HepG2 (cell line): ENCODE measurements around the gene RAB17. TPM values are rescaled to one million over a fixed set of nuclear protein-coding genes. Genes with fewer than 3 reads are reported as not detected.
A peak's percentile ranks its signal among the peaks of the same experiment; 100 is the strongest.

Experiments used
- BORCS8-MEF2B ChIP-seq: sonication (generic); formaldehyde crosslinking; IDR thresholded peaks from 2 replicates; pipeline ENCODE4 v1.8.0; 2022; ENCODE audit warnings: mild to moderate bottlenecking, missing genetic modification reagents
- FOXJ3 ChIP-seq: sonication (generic); formaldehyde crosslinking; IDR thresholded peaks from 2 replicates; pipeline ENCODE4 v1.4.0; 2020; ENCODE audit warnings: missing genetic modification reagents, mild to moderate bottlenecking, borderline replicate concordance
- IRF2 ChIP-seq: IDR thresholded peaks from 2 replicates; pipeline ENCODE4 v1.6.1; 2018; ENCODE audit warnings: missing genetic modification reagents, missing compliant biosample characterization
- MBD4 ChIP-seq: IDR thresholded peaks from 2 replicates; pipeline ENCODE4 v1.6.1; 2012; ENCODE audit warnings: low read length, inconsistent platforms, borderline replicate concordance
- MIER3 ChIP-seq: IDR thresholded peaks from 2 replicates; pipeline ENCODE4 v1.6.1; 2016; ENCODE audit warnings: missing compliant biosample characterization, borderline replicate concordance
- MXI1 ChIP-seq: IDR thresholded peaks from 3 replicates; pipeline ENCODE4 v1.6.1; 2012; ENCODE audit warnings: low read depth, low read length, inconsistent platforms, borderline replicate concordance
- NONO ChIP-seq, 2 experiments: fragments of 450-650 bp in 1 of 2; sonication (generic) in 1 of 2; formaldehyde crosslinking in 1 of 2; IDR thresholded peaks in 1 of 2; conservative IDR thresholded peaks in 1 of 2; 2 replicates each; pipeline versions ENCODE4 v1.6.1 to v1.8.0; 2017 to 2022; ENCODE audit warnings: mild to moderate bottlenecking in 1 of 2, missing genetic modification reagents in 1 of 2, moderate library complexity in 1 of 2
- PHF21A ChIP-seq: sonication (generic); formaldehyde crosslinking; IDR thresholded peaks from 2 replicates; pipeline ENCODE4 v1.5.0; 2020; ENCODE audit warnings: mild to moderate bottlenecking, missing genetic modification reagents
- RBFOX2 ChIP-seq: fragments of 200-400 bp; formaldehyde crosslinking; IDR thresholded peaks from 2 replicates; pipeline ENCODE4 v1.6.1; 2017; ENCODE audit warnings: low read depth, mild to moderate bottlenecking, low read length
- SMARCE1 ChIP-seq: fragments of 450-650 bp; IDR thresholded peaks from 2 replicates; pipeline ENCODE4 v1.6.1; 2017; ENCODE audit warnings: borderline replicate concordance
- TAF15 ChIP-seq: fragments of 200-400 bp; formaldehyde crosslinking; IDR thresholded peaks from one replicate; pipeline ENCODE4 v1.6.1; 2018; ENCODE audit warnings: mild to moderate bottlenecking, low read depth, low read length; ENCODE audit not compliant: poor library complexity, severe bottlenecking
- TBL1XR1 ChIP-seq: fragments of 150-350 bp; IDR thresholded peaks from 2 replicates; pipeline ENCODE4 v1.6.1; 2014; ENCODE audit warnings: borderline replicate concordance, low read length; ENCODE audit not compliant: partially characterized antibody
- TEAD3 ChIP-seq: optimal IDR thresholded peaks from 2 replicates; pipeline ENCODE3; 2016; ENCODE audit warnings: borderline replicate concordance
- UBTF ChIP-seq: sonication (generic); formaldehyde crosslinking; IDR thresholded peaks from 2 replicates; pipeline ENCODE4 v1.4.0; 2020; ENCODE audit warnings: mild to moderate bottlenecking, missing genetic modification reagents
- ZNF350 ChIP-seq: sonication (generic); formaldehyde crosslinking; IDR thresholded peaks from 2 replicates; pipeline ENCODE4 v1.4.0; 2020; ENCODE audit warnings: mild to moderate bottlenecking, low read depth, missing genetic modification reagents, borderline replicate concordance
- ZNF646 ChIP-seq: sonication (generic); formaldehyde crosslinking; IDR thresholded peaks from 2 replicates; pipeline ENCODE4 v1.9.0; 2021; ENCODE audit warnings: mild to moderate bottlenecking, missing genetic modification reagents
- ZNF781 ChIP-seq: sonication (generic); formaldehyde crosslinking; IDR thresholded peaks from 2 replicates; pipeline ENCODE4 v1.5.1; 2020; ENCODE audit warnings: borderline replicate concordance, mild to moderate bottlenecking, missing genetic modification reagents; ENCODE audit errors: not compliant biosample characterization
- ZUFSP ChIP-seq: sonication (generic); formaldehyde crosslinking; IDR thresholded peaks from 2 replicates; pipeline ENCODE4 v1.9.0; 2021; ENCODE audit warnings: missing genetic modification reagents, mild to moderate bottlenecking, borderline replicate concordance
- polyA plus RNA-seq, 8 experiments: library from polyadenylated mRNA; depleted of rRNA in 3 of 8; stranded (reverse) in 7 of 8; unstranded in 1 of 8; fragments of >200 nt; fragmentation: Illumina TruSeq in 4 of 8; extraction: Trizol in 4 of 8; gene quantifications; 2 replicates each; pipeline versions ENCODE4 v1.2.1 to v1.2.3, GENCODE V29; 2011 to 2016; ENCODE audit warnings: low read depth in 4 of 8, missing spikeins in 1 of 8, mixed read lengths in 1 of 8; ENCODE audit not compliant: insufficient read depth in 1 of 8
- total RNA-seq, 5 experiments: library from RNA; depleted of rRNA; stranded (reverse); fragments of >200 nt; fragmentation: Illumina TruSeq; extraction: Trizol; gene quantifications; 2 replicates each; pipeline ENCODE4 v1.2.3, GENCODE V29; 2016; ENCODE audit warnings: low read depth in 1 of 5

RAB17 gene
- total and polyA plus RNA-seq, 2 of the 13 experiments (the other 11 are each of a cell fraction or from before 2014, with no cell fraction given), result 68.0 to 124 TPM

GRCh38 chr2:237614151-237614720 is 23.7 kb upstream of the RAB17 start (continued):
- TF ChIP-seq UBTF (CRISPR knock-in tag) (peak; percentile 72), MBD4 (no peak), BORCS8-MEF2B (CRISPR knock-in tag) (no peak; the same call in none of the 2 replicates), TBL1XR1 (peak; percentile 99), RBFOX2 (no peak), ZUFSP (CRISPR knock-in tag) (no peak), PHF21A (peak; percentile 99), NONO (IDR thresholded peaks at IDR 0.05) (no peak), NONO (CRISPR knock-in tag; conservative IDR thresholded peaks at IDR 0.05) (peak; percentile 88), TEAD3 (CRISPR knock-in tag) (peak; percentile 100), MIER3 (peak; percentile 97), SMARCE1 (no peak), MXI1 (no peak; the same call in 2 of the 3 replicates), ZNF646 (0 out of 2 replicates have a peak, but pooled peaks have one; percentile 65), FOXJ3 (CRISPR knock-in tag) (peak; percentile 96), TAF15 (no peak), ZNF350 (peak; percentile 97), ZNF781 (CRISPR knock-in tag) (no peak), IRF2 (CRISPR knock-in tag) (peak; percentile 97)
